Measurements from ENCODE around the gene SLC22A15. TPM values are rescaled to one million over a fixed set of nuclear protein-coding genes. Genes with fewer than 3 reads are reported as not detected.

SLC22A15 gene
- polyA plus RNA-seq, 3 donors = 3.2 to 33.4 (median 4.5) TPM

DNA sequence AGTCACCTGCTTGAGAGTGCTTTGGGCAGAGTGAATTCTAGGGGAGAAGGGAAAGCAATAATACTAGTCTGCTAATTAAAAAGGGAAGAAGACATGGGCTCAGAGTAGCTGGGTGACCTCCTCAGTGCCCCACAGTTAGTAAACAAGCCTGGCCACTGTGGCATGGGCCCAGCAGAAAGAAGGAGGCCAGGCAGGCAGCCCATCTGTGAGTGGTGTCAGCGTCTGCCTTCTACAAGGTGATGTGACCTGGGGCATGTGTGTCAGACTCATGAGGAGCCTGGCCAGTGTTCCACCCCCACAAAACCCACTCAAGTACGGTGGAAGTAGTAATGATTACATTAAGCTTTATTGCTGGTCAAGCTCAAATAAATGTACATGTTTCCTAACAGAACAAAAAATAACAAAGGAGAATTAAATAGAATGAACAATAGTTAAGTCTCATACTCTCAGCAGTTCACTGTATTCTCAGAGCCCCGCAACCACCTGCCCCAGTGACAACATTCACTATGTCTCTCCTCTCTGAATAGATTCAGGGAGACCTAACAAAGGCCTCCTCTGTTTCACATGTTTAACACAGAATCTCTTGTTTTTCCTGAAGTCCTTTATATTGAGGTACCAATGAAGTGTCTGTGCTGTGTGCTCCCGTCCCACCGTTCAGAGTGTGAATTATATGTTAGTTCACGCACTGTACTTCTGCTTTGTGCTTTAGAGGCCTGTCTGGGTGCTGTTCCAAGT, 32.5 kb downstream of the SLC22A15 start:
- no peaks in the 10 kb centered on the region for H3K27me3 Mint-ChIP-seq (ENCODE audit: low read depth in 3 of 3)
- no peak for DNase-seq
- Histone ChIP-seq H2AFZ (ENCODE audit: insufficient read depth, low read depth, low read length, poor library complexity, severe bottlenecking) (no peak overlapping the region), H3K4me3 (replicated peaks in 1 of 3; ENCODE audit: low read depth in 2 of 3, low read length in 3 of 3) (no peak overlapping the region), H3K27me3 (ENCODE audit: control insufficient read depth in 2 of 2, insufficient read depth in 2 of 2, low read length in 2 of 2) (no peaks in the 10 kb centered on the region), H4K20me1 (ENCODE audit: insufficient read depth, low read length) (peaks cover 100% of the 10 kb centered on the region), H3K27ac (ENCODE audit: low read depth in 1 of 2, low read length in 2 of 2) (peak overlapping the region in 1 of 2 donors; percentile 72), H3K9ac (ENCODE audit: insufficient read depth, low read length, poor library complexity, severe bottlenecking) (no peak overlapping the region), H3K9me3 (replicated peaks in 1 of 2; ENCODE audit: control insufficient read depth in 1 of 2, insufficient read depth in 1 of 2, low read length in 2 of 2) (no peaks in the 10 kb centered on the region), H3K79me2 (ENCODE audit: insufficient read depth, low read length) (peaks cover 100% of the 10 kb centered on the region), H3K4me1 (ENCODE audit: control insufficient read depth in 1 of 2, insufficient read depth in 2 of 2, low read length in 2 of 2) (peaks cover 29 to 40% of the 10 kb centered on the region in 2 donors), H3K4me2 (replicated peaks; ENCODE audit: extremely low read depth, low read length, poor library complexity, severe bottlenecking) (no peak overlapping the region), H3K36me3 (replicated peaks in 1 of 2; ENCODE audit: control insufficient read depth in 1 of 2, insufficient read depth in 2 of 2, low read length in 2 of 2) (peaks cover 58 to 91% of the 10 kb centered on the region in 2 donors)
- peak overlapping the region in 6 of 7 donors; percentile 22 to 85 (median 66) for H3K27ac Mint-ChIP-seq
- H3K9me3 Mint-ChIP-seq = peaks cover 0 to 3% (median 0%) of the 10 kb centered on the region in 7 donors
- TF ChIP-seq, protein P1, sequence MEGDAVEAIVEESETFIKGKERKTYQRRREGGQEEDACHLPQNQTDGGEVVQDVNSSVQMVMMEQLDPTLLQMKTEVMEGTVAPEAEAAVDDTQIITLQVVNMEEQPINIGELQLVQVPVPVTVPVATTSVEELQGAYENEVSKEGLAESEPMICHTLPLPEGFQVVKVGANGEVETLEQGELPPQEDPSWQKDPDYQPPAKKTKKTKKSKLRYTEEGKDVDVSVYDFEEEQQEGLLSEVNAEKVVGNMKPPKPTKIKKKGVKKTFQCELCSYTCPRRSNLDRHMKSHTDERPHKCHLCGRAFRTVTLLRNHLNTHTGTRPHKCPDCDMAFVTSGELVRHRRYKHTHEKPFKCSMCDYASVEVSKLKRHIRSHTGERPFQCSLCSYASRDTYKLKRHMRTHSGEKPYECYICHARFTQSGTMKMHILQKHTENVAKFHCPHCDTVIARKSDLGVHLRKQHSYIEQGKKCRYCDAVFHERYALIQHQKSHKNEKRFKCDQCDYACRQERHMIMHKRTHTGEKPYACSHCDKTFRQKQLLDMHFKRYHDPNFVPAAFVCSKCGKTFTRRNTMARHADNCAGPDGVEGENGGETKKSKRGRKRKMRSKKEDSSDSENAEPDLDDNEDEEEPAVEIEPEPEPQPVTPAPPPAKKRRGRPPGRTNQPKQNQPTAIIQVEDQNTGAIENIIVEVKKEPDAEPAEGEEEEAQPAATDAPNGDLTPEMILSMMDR (IDR thresholded peaks at IDR 0.05) = no peak
- peaks cover 57% of the 10 kb centered on the region for H3K4me1 Mint-ChIP-seq
- intact Hi-C loops (cut with micrococcal nuclease) = no loop called here
- peaks cover 54 to 69% of the 10 kb centered on the region in 2 donors for H3K36me3 Mint-ChIP-seq
- 86% methylated on average over 3 of the region's 6 CpGs for WGBS (ENCODE audit: insufficient coverage)
- H3K4me3 Mint-ChIP-seq = no peak overlapping the region

DNA sequence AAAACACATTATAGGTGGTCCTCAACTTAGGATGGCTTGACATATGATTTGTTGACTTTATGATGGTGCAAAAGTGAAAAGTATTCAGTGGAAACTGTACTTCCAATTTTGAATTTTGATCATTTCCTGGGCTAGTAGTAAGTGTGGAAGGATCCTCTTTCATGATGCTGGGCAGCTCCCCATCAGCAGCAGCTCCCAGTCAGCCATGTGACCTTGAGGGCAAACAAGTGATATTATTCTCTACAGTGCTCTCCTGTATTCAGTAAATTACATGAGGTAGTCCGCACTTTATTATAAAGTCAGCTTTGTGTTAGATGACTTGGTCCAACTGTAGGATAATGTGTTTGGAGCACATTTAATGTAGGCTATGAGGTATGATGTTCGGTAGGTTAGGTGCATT, 36.4 kb downstream of the SLC22A15 start:
- Mint-ChIP-seq H3K4me3 (no peak overlapping the region), H3K27me3 (ENCODE audit: low read depth in 3 of 3) (no peaks in the 10 kb centered on the region), H3K9me3 (no peaks in the 10 kb centered on the region), H3K27ac (peak overlapping the region in 1 of 7 donors; percentile 63), H3K4me1 (peaks cover 42% of the 10 kb centered on the region), H3K36me3 (peaks cover 60 to 77% of the 10 kb centered on the region in 2 donors)
- Histone ChIP-seq H3K9ac (ENCODE audit: insufficient read depth, low read length, poor library complexity, severe bottlenecking) (no peak overlapping the region), H3K4me3 (replicated peaks in 1 of 3; ENCODE audit: low read depth in 2 of 3, low read length in 3 of 3) (no peak overlapping the region), H3K9me3 (replicated peaks in 1 of 2; ENCODE audit: control insufficient read depth in 1 of 2, insufficient read depth in 1 of 2, low read length in 2 of 2) (no peaks in the 10 kb centered on the region), H3K79me2 (ENCODE audit: insufficient read depth, low read length) (peaks cover 100% of the 10 kb centered on the region), H4K20me1 (ENCODE audit: insufficient read depth, low read length) (peaks cover 100% of the 10 kb centered on the region), H2AFZ (ENCODE audit: insufficient read depth, low read depth, low read length, poor library complexity, severe bottlenecking) (no peak overlapping the region), H3K36me3 (replicated peaks in 1 of 2; ENCODE audit: control insufficient read depth in 1 of 2, insufficient read depth in 2 of 2, low read length in 2 of 2) (peaks cover 52 to 90% of the 10 kb centered on the region in 2 donors), H3K4me1 (ENCODE audit: control insufficient read depth in 1 of 2, insufficient read depth in 2 of 2, low read length in 2 of 2) (peaks cover 9% of the 10 kb centered on the region in 2 donors), H3K27me3 (ENCODE audit: control insufficient read depth in 2 of 2, insufficient read depth in 2 of 2, low read length in 2 of 2) (no peaks in the 10 kb centered on the region), H3K4me2 (replicated peaks; ENCODE audit: extremely low read depth, low read length, poor library complexity, severe bottlenecking) (no peak overlapping the region), H3K27ac (ENCODE audit: low read depth in 1 of 2, low read length in 2 of 2) (peak overlapping the region in 1 of 2 donors; percentile 62)
- DNase-seq = no peak
- TF ChIP-seq, protein P1 (IDR thresholded peaks at IDR 0.05) = no peak
- intact Hi-C loops (cut with micrococcal nuclease) = no loop called here
- no CpG with 5 or more reads among the region's 2 CpGs for WGBS (ENCODE audit: insufficient coverage)
